ENCODE measurements around the gene TAF1A.

DNA sequence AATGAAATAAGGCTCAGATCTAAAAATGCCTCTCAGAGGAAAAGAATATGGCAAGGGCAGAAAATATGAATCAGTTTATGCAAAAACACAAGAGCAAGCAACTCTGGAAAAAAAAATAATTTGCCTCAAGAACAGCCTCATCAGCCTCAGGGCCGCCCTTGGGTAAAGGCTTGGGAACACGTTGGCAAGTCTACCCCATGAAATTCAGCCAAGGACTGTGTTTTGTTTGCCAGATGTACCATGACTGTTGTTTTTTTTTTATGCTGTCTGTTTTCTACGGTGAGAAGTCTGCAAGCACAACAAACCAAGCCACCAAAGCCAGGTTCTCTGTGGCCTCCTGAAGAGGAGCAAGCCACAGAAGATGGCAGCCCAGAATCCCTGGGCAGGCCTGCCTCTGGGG is 59.8 kb downstream of the TAF1A start:
- TF ChIP-seq, protein P1, sequence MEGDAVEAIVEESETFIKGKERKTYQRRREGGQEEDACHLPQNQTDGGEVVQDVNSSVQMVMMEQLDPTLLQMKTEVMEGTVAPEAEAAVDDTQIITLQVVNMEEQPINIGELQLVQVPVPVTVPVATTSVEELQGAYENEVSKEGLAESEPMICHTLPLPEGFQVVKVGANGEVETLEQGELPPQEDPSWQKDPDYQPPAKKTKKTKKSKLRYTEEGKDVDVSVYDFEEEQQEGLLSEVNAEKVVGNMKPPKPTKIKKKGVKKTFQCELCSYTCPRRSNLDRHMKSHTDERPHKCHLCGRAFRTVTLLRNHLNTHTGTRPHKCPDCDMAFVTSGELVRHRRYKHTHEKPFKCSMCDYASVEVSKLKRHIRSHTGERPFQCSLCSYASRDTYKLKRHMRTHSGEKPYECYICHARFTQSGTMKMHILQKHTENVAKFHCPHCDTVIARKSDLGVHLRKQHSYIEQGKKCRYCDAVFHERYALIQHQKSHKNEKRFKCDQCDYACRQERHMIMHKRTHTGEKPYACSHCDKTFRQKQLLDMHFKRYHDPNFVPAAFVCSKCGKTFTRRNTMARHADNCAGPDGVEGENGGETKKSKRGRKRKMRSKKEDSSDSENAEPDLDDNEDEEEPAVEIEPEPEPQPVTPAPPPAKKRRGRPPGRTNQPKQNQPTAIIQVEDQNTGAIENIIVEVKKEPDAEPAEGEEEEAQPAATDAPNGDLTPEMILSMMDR (IDR thresholded peaks at IDR 0.05) = no peak
- TF ChIP-seq POLR2AphosphoS5 (IDR thresholded peaks at IDR 0.05) = no peak
- no peak for TF ChIP-seq POLR2A (IDR thresholded peaks at IDR 0.05)

Data from suprapubic skin (tissue), 4 donors.